KMS-11 (cell line): ENCODE data around the gene TUBGCP2.

Experiments used
- H2AFZ ChIP-seq: fragments of 200-600 bp; sonication (generic); 2 replicates; pipeline ENCODE4 v1.6.1; 2016; ENCODE audit warnings: antibody characterized with exemption, mixed run types, low read depth
- H3K27ac ChIP-seq: fragments of 200-600 bp; sonication (generic); 2 replicates; pipeline ENCODE4 v1.6.1; 2016; ENCODE audit warnings: mild to moderate bottlenecking, mixed run types
- H3K27me3 ChIP-seq: fragments of 200-600 bp; sonication (generic); 2 replicates; pipeline ENCODE4 v1.6.1; 2017; ENCODE audit warnings: mild to moderate bottlenecking, low read depth, mixed run types, moderate library complexity; ENCODE audit not compliant: insufficient read depth
- H3K36me3 ChIP-seq: fragments of 200-600 bp; sonication (generic); 2 replicates; pipeline ENCODE4 v1.6.1; 2017; ENCODE audit warnings: mild to moderate bottlenecking, mixed run types; ENCODE audit not compliant: insufficient read depth
- H3K4me1 ChIP-seq: fragments of 200-600 bp; sonication (generic); 2 replicates; pipeline ENCODE4 v1.6.1; 2016; ENCODE audit warnings: mild to moderate bottlenecking, low read depth, mixed run types; ENCODE audit not compliant: poor library complexity, severe bottlenecking
- H3K4me2 ChIP-seq: fragments of 200-600 bp; sonication (generic); 2 replicates; pipeline ENCODE4 v1.7.0; 2016; ENCODE audit warnings: mild to moderate bottlenecking, mixed run types
- H3K4me3 ChIP-seq: fragments of 200-600 bp; sonication (generic); IDR thresholded peaks from 2 replicates; pipeline ENCODE4 v1.6.1; 2017; ENCODE audit warnings: low read depth, low read length, mixed read lengths; ENCODE audit not compliant: insufficient read depth
- H3K79me2 ChIP-seq: fragments of 200-600 bp; sonication (generic); 2 replicates; pipeline ENCODE4 v1.6.1; 2016; ENCODE audit warnings: low read depth, mixed run types; ENCODE audit not compliant: insufficient read depth
- H3K9ac ChIP-seq: fragments of 200-600 bp; sonication (generic); 2 replicates; pipeline ENCODE4 v1.6.1; 2016; ENCODE audit warnings: mild to moderate bottlenecking, mixed run types
- H4K20me1 ChIP-seq: fragments of 200-600 bp; sonication (generic); 2 replicates; pipeline ENCODE4 v1.6.1; 2016; ENCODE audit warnings: mild to moderate bottlenecking, mixed run types; ENCODE audit not compliant: insufficient read depth
- TF ChIP-seq, protein P1 (sequence below): fragments of 200-600 bp; sonication (generic); conservative IDR thresholded peaks from 2 replicates; pipeline ENCODE4 v1.6.1; 2017; ENCODE audit warnings: low read depth, mild to moderate bottlenecking, antibody characterized with exemption, low read length, moderate library complexity, mixed read lengths

Gene TUBGCP2

DNA sequence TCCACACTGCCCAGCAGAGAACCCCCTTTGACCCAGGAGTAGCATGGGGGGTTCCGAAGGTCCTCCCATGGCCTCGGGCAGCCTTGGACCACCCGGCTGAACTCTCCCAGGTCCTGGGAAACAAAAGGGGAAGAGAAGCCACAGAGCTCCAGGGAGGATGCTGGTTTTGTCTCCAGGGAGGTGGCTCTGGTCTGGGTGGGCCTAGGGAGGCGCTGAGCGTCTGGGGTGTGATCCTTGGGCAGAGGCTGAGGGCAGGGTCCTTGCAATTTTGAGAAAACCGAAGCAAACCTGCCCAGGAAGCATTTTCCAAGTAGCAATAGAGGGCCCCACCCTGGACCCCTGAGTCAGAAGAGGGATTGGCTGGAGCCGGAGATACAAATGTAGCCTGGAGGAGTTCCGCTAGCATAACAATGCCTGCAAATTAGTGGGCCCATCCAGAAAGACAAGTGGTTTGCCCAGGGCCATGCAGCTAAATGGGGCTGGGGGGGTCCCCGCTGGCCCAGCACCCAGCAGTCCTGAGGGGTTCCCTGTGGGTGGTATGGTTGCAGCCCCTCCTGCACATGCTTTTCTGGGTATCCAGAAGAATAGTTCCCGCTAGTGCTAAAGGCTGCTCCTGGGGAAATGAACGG, 76.6 kb downstream of the TUBGCP2 start:
- Histone ChIP-seq H3K9ac (no peak overlapping the region), H2AFZ (no peak overlapping the region), H3K36me3 (no peaks in the 10 kb centered on the region), H3K27ac (no peak overlapping the region), H3K27me3 (peaks cover 38% of the 10 kb centered on the region; the same call in 1 of the 2 replicates), H3K4me2 (no peak overlapping the region), H3K4me3 (no peak overlapping the region), H3K4me1 (no peaks in the 10 kb centered on the region), H4K20me1 (no peaks in the 10 kb centered on the region), H3K79me2 (no peaks in the 10 kb centered on the region)
- TF ChIP-seq, protein P1, sequence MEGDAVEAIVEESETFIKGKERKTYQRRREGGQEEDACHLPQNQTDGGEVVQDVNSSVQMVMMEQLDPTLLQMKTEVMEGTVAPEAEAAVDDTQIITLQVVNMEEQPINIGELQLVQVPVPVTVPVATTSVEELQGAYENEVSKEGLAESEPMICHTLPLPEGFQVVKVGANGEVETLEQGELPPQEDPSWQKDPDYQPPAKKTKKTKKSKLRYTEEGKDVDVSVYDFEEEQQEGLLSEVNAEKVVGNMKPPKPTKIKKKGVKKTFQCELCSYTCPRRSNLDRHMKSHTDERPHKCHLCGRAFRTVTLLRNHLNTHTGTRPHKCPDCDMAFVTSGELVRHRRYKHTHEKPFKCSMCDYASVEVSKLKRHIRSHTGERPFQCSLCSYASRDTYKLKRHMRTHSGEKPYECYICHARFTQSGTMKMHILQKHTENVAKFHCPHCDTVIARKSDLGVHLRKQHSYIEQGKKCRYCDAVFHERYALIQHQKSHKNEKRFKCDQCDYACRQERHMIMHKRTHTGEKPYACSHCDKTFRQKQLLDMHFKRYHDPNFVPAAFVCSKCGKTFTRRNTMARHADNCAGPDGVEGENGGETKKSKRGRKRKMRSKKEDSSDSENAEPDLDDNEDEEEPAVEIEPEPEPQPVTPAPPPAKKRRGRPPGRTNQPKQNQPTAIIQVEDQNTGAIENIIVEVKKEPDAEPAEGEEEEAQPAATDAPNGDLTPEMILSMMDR: no peak

DNA sequence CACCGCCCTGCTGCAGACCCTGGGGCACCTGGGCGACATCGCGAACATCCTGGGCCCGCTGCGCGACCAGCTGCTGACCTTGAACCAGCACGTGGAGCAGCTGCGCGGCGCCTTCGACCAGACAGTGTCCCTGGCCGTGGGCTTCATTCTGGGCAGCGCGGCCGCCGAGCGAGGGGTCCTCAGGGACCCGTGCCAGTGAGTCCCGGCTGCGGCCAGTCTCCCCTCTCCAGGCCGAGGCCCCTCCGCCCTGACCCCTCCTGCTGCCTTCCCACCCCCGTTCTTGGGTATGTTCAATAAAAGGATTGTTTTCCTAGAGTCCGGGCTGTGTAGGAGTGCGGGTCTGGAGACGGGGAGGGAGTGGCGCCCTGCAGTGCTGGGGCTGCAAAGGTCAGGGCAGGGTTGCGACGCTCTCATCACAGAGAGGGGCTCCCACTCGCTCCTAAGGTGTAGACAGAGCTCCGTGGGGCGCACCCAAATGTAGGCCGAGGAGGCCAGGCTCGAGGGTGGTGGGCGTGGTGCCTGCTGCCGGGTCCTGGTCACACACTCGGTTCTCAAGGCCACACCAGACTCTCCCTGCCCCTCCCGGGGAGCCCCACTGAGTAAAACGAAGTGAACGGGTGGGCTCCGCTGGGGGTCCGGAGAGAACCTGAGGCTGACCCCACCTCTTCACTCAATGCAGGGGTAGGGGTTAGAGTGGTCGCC, 77.3 kb downstream of the TUBGCP2 start:
- Histone ChIP-seq H2AFZ (no peak overlapping the region), H3K9ac (no peak overlapping the region), H3K27me3 (peaks cover 43% of the 10 kb centered on the region; the same call in 1 of the 2 replicates), H3K4me2 (no peak overlapping the region), H3K36me3 (no peaks in the 10 kb centered on the region), H3K79me2 (no peaks in the 10 kb centered on the region), H4K20me1 (no peaks in the 10 kb centered on the region), H3K4me1 (no peaks in the 10 kb centered on the region), H3K4me3 (no peak overlapping the region), H3K27ac (no peak overlapping the region)
- TF ChIP-seq, protein P1: no peak

DNA sequence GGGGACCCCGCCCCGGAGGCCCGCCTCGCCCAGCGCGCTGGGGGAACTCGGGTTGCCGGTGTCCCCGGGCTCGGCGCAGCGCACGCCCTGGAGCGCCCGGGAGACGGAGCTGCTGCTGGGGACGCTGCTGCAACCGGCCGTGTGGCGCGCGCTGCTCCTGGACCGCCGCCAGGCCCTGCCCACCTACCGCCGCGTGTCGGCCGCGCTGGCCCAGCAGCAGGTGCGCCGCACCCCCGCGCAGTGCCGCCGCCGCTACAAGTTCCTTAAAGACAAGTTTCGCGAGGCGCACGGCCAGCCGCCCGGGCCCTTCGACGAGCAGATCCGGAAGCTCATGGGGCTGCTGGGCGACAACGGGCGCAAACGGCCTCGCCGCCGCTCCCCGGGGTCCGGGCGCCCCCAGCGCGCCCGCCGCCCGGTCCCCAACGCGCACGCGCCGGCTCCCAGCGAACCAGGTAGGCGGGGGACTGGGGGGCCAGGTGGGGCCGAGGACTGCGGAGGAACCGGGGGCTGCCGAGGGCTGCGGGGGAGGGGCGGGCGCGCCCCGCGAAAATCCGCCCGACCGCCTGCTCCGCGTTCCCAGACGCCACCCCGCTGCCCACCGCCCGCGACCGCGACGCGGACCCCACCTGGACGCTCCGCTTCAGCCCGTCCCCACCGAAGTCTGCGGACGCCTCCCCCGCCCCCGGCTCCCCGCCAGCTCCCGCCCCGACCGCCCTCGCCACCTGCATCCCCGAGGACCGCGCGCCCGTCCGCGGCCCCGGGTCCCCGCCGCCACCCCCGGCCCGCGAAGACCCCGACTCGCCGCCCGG, 78.1 kb downstream of the TUBGCP2 start:
- H2AFZ ChIP-seq: no peak overlapping the region
- H3K27me3 ChIP-seq: peaks cover 51% of the 10 kb centered on the region; the same call in 1 of the 2 replicates
- H3K36me3 ChIP-seq: no peaks in the 10 kb centered on the region
- no peaks in the 10 kb centered on the region for H3K4me1 ChIP-seq
- no peak overlapping the region for H3K4me2 ChIP-seq
- TF ChIP-seq, protein P1: no peak
- H3K4me3 ChIP-seq: no peak overlapping the region
- H3K27ac ChIP-seq: no peak overlapping the region
- no peak overlapping the region for H3K9ac ChIP-seq
- no peaks in the 10 kb centered on the region for H3K79me2 ChIP-seq
- H4K20me1 ChIP-seq: no peaks in the 10 kb centered on the region

- H2AFZ ChIP-seq: no peak within 1 kb of the TSS
- H3K27ac ChIP-seq: no peak within 1 kb of the TSS
- H3K27me3 ChIP-seq: peaks cover 52% of the 10 kb centered on the region; the same call in 1 of the 2 replicates
- H3K4me2 ChIP-seq: no peak within 1 kb of the TSS
- no peak within 1 kb of the TSS for H3K4me3 ChIP-seq
- TF ChIP-seq, protein P1: no peak
- no peaks in the 10 kb centered on the region for H3K4me1 ChIP-seq
- no peaks in the 10 kb centered on the region for H4K20me1 ChIP-seq
- H3K79me2 ChIP-seq: no peaks in the 10 kb centered on the region
- H3K9ac ChIP-seq: no peak within 1 kb of the TSS
- H3K36me3 ChIP-seq: no peaks in the 10 kb centered on the region
Measured at GRCh38 chr10:133230044-133230361, 78.7 kb downstream of the TUBGCP2 start, which contains the start of gene UTF1. UTF1 (plus strand) TSS chr10:133230217; CDS start chr10:133230289, 72 bp downstream.
